NCI-H2227 treated with DMSO at 0.1 percent for 48 hours (cell line): ENCODE measurements around the gene CADPS2.
"Not testable (repeated sequence)": the region's sequence is repeated elsewhere in the genome, so short reads cannot be mapped to it uniquely, and the experiment has no call there.

Experiments
- DNase-seq: peaks from one replicate; lab custom pipeline; 2025; lab: John Stamatoyannopoulos, UW

CADPS2 gene

DNA sequence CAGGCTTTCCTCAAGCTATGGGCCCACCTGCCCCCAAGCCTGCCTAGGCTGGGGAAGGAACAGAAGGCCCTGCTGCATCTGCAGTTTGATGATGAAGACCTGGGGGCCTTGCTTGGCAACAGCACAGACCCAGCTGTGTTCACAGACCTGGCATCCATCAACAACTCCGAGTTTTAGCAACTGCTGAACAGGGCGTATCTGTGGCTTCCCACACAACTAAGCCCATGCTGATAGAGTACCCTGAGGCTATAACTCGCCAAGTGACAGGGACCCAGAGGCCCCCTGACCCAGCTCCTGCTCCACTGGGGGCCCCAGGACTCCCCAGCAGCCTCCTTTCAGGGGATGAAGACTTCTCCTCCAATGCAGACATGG lies 36.3 kb downstream of the CADPS2 start:
- DNase-seq = no peak

DNA sequence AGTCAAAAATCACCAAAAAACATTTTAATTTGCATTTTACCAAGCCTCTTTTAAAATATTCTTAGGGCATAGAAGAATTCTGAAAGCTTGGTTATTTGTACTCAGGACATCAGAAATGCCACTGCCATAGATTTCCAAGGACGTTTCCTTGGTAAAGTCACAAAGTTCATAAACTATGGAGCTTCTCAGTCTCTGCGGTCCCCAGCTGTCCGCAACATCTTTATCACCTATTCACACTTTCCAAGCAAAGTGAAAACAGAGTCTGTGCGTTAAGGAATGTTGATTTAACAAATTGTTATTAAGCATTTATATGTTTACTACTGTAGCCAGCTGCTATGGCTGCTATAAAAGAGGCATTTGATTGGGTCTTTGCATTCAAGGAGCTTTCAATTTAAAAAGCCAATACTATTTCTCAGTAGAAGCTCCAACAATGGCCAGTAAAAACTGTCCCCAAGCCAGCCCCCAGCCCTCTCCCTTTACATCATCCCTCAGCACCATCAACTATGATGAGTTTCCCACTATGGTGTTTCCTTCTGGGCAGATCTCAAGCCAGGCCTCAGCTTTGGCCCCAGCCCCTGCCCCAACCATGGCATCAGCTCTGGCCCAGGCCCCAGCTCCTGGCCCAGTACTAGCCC lies 36.8 kb downstream of the CADPS2 start:
- DNase-seq = no peak

DNA sequence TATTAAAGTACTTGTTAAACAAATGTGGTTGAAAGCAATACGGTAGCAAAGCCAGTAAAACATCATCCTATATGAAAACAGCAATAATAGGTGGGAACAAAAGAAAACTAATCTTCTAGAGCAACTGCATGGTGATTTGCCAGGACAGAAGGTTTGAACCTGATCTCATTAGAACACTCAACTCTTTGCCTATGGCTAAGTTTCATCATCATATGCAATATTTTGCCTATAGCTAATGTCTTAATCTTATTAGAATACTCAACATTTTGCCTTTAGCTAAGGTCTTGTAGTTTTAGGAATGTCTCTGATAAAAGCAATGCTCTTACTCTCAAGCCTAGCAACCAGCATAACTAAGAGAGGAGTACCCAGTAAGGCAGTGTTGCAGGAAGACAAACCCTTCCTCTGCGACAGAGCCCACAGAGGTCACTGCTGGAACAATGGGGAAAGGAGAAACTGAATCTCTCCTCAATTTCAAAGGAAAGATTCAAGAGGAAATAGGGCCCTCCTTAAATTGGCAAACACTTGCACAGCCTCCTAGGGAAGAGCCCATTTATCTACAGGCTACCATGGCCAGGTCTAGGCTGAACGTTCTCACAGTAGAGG lies 38.3 kb downstream of the CADPS2 start:
- no peak for DNase-seq

DNA sequence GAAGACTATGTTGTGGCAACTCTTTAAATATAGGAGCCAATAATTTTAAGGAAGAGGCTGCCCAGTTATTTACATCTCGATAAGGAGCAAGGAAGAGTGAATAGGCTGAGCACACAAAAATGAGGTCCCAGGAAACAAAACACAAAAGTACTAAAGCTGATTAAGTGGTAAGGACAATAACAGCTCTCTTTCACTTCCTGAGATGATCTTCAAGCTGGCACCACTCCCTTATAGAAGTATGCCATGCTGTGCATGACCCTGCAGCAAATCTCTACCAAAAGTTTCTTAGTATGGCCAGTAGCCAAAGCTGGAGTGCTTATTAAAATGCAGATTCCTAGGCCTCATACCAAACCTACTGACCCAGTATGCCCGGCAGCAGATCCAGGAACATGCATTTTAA lies 39.7 kb downstream of the CADPS2 start:
- no peak for DNase-seq

DNA sequence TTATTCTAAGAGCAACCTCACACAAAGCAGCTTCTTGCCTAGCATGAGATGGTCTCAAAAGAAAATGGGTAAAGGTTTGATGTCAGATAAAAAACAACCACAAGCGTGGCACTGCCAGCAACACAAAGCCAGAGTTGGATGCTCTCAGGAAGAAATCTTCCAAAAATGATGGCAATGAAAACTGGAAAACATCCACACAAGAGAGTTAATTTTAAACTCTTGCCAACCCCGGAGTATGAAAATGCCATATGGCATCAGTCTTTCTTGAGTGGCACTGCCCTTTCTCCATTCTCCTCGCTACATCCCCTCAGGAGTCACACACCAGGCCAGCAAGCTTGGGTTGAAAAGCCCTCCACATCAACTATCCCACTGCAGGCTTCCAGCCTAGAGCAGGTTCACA lies 41.0 kb downstream of the CADPS2 start:
- DNase-seq = no peak

DNA sequence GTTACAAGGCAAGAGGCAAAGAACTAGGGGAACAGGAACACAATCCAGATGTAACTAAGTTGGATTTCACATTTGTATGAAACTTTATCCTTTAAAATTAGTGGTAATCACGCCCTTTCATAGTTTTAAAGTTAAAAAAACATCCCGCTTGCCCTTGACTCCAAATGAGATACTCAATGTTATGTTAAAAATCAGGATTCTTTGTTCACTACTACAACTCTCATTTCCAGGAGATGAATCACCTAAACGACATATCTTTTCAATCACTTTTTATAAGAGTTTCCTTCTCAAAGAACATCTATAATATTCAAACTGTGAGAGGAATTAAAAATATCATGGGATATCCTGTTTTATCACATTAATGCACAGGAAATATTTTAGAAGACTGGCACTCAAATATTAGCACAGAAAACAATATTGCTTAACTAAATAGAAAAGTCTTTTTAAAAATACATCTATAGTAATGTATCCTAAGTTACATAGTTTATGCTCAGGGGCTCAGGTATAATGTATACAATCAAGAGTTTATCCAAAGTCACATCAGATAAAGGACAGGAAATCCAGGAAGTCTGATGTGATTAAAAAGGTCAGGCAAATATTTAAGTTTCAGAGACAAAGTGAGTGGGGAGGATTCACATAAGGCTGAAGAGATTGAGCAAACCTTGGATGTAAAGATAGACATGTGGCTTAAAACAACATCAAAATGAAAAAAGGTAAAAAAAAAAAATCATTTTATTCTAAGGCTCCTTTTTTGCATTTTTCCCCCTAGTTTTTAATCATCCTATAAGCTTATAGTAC lies 41.9 kb downstream of the CADPS2 start:
- DNase-seq = no peak

DNA sequence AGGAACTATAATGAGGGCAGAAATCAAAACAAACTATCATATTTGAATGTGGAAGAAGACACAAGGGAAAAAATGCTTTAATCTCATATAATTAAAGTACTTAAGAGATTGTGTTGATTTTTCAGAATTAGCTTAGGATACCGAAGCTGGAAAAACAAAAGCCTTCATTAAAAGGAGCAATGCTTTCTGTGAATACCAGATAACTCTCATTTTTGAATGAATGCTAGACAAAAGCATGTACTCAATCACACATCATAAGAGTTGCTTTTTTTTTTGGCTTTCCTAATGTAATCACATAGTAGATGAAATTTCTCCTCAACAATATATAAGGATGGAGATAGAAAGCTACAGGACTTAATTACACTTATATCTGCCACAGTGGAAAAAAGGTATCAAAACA lies 43.3 kb downstream of the CADPS2 start:
- no peak for DNase-seq

DNA sequence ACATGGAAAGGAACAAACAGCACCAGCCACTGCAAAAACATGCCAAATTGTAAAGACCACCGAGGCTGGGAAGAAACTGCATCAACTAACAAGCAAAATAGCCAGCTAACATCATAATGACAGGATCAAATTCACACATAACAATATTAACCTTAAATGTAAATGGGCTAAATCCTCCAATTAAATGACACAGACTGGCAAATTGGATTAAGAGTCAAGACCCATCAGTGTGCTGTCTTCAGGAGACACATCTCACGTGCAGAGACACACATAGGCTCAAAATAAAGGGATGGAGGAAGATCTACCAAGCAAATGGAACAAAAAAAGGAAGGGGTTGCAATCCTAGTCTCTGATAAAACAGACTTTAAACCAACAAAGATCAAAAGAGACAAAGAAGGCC lies 50.0 kb downstream of the CADPS2 start:
- not testable (repeated sequence) for DNase-seq

DNA sequence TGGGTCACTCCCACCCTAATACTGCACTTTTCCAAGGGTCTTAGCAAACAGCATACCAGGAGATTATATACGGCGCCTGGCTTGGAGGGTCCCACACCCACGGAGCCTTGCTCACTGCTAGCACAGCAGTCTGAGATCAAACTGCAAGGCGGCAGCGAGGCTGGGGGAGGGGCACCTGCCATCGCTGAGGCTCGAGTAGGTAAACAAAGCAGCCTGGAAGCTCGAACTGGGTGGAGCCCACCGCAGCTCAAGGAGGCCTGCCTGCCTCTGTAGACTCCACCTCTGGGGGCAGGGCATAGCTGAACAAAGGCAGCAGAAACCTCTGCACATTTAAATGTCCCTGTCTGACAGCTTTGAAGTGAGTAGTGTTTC lies 51.7 kb downstream of the CADPS2 start:
- not testable (repeated sequence) for DNase-seq

DNA sequence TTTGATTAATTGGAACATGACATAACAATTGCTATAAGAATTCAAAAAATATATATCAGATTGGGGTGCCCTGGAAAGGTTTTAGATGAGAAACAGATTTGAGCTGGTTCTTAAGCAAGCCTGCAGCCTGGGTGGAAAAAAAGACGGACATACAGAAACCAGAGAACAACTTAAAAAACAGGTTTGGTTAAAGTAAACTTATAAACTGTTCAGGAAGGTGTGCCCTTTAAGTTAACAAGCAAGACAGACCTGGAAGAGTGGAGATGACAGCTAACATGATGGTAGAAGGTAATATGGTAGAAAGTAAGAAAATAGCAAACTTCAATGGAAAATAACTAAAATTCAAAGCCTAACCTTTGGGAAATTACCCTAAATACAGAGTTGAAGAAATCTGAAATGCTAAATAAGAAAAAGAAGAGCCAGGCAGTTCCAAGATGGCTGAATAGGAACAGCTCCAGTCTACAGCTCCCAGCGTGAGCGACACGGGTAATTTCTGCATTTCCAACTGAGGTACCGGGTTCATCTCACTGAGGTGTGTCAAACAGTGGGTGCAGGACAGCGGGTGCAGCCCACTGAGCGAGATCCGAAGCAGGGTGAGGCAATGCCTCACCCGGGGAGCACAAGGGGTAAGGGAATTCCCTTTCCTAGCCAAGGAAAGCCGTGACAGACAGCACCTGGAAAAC lies 52.2 kb downstream of the CADPS2 start:
- DNase-seq = no peak

DNA sequence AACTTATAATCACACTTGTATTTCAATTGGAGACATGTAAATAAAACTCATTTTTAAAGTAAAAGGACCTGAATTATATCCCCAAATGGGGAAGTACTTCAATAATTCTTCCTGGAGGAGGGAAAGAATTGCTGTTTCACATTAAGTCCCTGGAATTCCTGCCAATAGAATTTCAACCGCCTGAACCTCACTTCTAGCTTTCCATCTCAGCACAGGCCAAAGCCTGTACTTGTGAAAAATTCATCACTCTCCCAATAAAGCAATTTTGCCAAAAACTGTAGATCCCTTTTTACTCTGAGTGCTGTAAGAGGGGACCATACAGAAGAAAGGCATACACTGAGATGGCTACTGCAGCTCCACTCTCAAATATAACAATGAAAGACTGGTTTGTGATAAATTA lies 54.8 kb downstream of the CADPS2 start:
- no peak for DNase-seq

DNA sequence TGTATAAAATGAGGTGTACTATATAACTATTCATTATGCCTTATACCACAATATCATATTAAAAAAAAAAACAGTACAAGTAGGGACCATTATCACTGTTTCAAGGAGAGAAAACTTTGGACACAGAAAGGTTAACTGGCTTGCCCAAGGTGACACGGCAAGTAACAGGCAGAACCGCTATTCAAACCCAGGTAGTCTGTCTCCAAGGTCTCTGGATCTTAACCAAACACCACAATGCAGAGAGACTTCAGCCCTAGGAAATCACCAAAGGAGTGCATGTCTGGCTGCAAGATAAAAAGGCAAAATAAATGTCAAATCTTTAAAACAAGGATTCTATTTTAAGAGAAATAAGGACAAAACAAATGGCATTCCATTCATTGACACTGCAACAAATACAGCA lies 56.3 kb downstream of the CADPS2 start:
- DNase-seq = no peak

DNA sequence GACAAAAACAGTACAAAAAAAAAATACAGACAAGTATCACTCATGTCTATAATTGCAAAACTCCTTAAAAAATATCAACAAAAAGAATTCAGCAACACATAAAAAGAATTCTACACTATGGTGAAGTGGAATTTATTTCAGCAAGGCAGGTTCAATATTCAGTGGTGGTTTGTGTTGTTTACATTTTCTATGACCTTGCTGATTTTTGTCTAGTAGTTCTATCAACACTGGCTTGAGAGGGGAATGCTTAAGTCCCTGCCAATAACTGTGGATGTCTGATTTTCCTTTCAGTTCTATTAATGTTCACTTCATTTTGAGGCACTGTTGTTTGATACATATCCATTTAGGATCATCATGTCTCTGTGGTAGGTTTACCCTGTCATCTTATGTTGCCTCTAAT lies 58.5 kb downstream of the CADPS2 start:
- no peak for DNase-seq

DNA sequence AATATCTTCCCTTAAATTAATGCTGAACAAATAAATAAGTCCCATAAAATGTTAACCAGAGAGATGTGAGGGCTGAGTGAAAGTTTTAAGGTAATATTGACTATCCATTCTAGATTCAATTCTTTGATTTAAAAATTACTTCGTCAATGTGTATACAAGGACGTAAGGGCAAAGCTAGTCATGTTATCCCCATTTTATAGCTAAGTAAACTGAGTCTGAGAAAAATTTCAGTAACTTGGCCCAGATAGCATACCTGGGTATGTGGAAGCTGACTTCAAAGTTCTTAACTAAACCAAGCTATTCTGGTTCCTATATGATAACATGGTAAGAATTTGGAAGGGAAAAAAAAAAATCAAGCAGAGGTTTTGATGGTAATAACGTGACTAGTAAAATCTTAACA lies 72.4 kb downstream of the CADPS2 start:
- DNase-seq = no peak

DNA sequence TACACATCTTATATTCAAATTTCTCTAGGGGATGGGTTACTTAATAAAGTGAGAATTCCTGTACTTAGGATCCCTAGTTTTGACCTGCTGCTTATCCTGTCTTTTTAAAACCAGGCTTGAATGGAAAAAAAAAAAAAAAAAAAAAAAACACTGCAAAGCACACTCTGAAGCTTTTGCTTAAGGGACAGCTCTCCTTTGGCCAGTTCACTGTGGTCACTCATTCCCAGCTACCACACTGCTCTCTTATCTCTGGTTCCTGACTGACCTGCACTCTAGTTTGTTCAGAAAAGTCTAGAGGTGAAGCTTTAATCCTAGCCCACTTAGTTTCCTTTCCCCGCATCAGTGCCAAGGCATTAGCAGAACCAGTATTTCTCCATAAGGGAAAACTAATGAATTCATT lies 82.4 kb downstream of the CADPS2 start:
- no peak for DNase-seq

DNA sequence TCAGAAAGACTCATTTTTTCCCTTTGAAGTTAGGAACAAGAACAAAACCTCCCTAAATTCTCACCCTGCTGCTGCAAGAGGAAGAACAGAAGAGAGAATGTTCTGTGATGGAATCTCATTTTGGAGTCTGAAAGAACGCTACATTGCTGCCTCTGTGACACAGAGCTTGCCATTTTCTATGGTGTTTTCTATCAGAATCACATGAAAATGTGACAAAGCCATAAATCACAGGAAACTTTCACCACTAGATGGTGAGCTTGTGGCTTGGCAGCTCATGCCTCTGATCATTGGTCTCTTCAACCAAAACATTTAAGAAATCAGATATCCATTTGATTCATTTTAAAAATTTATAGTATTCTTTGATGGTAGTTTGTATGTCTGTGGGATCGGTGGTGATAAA lies 82.9 kb downstream of the CADPS2 start:
- DNase-seq = no peak

DNA sequence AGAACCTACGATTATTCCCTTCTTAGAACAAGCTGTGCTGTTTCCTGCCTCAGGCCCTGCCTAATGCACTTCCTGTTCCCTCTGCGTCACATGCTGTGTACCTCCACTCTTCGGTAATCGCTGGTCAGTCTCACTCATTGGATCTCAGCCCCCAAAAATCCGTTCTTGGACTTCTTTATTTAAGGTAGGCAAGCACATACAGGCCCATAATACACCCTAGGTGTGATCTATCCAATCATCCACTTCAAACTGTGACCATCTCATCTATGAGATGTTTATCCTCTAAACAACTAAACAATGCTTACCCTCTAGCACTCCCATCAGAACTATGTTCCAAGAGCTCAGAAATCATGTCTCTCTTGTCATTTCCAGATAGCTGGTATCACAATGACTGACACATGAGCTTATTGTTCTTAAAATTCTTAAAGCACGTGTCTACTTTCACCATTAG lies 83.9 kb downstream of the CADPS2 start:
- DNase-seq = no peak

DNA sequence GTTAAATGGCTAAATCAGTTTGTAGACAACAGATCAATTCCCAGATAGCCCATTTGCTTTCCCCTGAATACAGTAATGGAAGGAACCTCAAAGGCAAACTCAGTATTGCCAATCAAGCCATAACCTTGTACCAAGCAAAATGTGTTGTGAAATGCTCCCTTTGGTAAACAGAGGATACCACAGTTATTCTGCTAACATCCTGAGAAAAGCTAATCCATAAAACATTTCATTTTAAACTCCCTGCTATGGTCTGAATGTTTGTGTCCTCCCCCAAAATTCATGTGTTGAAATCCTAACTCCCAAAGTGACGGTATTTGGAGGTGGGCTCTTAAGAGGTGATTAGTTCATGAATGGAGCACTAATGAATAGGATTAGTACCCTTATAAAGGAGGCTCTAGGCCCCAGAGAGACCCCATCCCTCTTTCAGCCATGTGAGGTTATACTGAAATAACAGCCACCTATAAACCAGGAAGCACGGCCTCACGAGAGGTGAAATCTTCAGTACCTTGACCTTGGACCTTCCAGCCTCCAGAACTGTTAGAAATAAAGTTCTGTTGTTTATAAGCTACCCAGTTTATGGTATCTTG lies 94.2 kb downstream of the CADPS2 start:
- no peak for DNase-seq

DNA sequence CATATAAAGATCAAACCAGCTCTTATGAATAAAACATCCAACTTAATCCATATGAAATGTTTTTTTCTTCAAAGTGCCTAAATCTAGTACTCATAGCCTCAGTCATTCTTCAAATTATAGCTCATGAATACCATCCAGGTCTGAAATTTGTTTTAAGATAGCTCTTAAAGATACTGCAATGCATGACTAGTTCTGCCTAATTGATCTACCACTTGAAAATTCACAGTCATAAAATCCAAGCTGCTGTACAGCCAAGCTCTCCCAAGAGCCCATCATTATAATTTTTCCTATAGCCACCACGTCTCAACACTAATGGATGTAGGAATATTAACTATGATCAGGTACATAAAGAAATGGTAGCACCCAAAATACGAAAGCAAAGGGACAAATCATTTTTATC lies 95.7 kb downstream of the CADPS2 start:
- no peak for DNase-seq

DNA sequence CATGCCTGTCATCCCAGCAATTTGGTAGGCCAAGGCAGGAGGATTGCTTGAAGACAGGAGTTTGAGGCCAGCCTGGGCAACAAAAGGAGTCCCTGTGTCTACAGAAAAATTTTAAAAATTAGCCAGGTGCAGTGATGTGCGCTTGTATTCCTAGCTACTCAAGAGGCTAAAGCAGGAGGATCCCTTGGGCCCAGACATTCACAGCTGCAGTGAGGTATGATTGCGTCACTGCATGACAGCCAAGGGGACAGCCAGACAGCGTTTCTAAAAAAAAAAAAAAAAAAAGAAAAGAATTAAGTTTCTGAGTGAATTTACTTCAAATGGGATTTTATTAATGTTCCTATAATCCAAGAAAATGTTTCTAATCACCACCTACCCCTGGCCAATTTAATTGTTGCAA lies 96.1 kb downstream of the CADPS2 start:
- DNase-seq = no peak

DNA sequence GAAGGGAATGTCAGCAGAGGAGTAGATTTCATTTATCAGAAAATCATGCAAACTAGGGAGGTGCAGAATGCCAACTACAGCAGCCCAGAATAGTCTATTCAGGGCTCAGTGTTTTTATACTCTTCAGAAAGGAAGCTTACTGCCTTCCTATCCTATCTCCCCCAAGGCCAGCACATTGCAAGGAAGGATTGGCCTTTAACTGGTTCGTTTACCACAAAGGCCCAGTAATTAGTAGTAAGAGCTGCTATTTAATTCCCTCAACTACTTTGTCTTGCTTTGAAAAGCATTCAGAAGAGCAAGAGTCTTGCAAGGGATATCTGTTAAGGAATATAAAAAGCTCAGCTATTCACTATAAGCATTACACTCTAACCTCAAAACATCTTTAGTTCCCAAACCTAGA lies 97.1 kb downstream of the CADPS2 start:
- DNase-seq = no peak

DNA sequence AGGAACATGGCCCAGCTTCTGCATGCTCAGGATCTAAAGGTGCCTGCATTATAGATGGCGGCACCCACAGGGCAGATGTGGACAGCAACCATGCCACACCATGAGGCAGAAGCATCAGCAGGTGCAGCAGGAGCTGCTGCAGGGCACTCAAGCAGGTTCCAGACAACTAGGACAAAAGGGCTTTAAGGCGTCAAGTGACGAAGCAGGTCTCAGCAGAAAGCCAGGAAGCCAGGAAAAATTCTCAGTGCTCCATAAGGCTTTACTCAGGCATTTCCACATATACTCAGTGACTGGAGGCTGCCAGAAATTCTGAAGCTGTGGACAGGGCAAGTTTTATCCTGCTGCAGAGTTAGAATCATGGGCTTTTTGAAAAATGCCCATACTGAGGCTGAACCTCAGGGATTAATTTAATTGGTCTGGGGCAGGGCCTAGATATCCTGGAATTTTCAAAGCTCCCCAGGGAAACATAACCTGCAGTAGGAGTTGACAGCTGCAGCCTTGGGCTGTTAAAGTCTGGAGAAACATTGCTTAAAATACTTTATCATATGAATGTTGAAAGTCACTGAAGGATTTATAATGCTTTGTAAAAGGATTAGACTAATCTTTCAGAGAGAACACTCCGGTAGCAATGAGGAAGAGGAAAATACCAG lies 115.4 kb downstream of the CADPS2 start:
- no peak for DNase-seq
